Left forelimb (tissue), 1 donor: ENCODE results near the gene MRE11.

ENCODE experiments used
- DNase-seq: peaks from one replicate; pipeline ENCODE4 v3.0.0-alpha.2; 2018; ENCODE audit warnings: low spot score

MRE11 gene

GRCh38 chr11:94493281-94494125 is at the start of gene MRE11, which contains the start of gene ANKRD49:
MRE11 (minus strand) TSS chr11:94493844; CDS start chr11:94492801, 1,043 bp downstream.
ANKRD49 (plus strand) TSS chr11:94493984; CDS start chr11:94496694, 2,710 bp downstream.
- DNase-seq: peak; percentile 96

GRCh38 chr11:94539420-94539819 is 45.8 kb upstream of the MRE11 start:
- DNase-seq: no peak

- no peak for DNase-seq
Observed at GRCh38 chr11:94537031-94537600, 43.5 kb upstream of the MRE11 start.

- DNase-seq: no peak
Observed at GRCh38 chr11:94536386-94536785, 42.7 kb upstream of the MRE11 start.

- DNase-seq: no peak
Observed at GRCh38 chr11:94533696-94534630, 40.3 kb upstream of the MRE11 start.

- no peak for DNase-seq
Observed at GRCh38 chr11:94533206-94533605, 39.6 kb upstream of the MRE11 start.

- no peak for DNase-seq
Observed at GRCh38 chr11:94532211-94532610, 38.6 kb upstream of the MRE11 start.

- no peak for DNase-seq
Observed at GRCh38 chr11:94528551-94528950, 34.9 kb upstream of the MRE11 start.

GRCh38 chr11:94526645-94527438 is 33.2 kb upstream of the MRE11 start:
- no peak for DNase-seq

- no peak for DNase-seq
Observed at GRCh38 chr11:94525546-94526324, 32.1 kb upstream of the MRE11 start.

- DNase-seq: no peak
Observed at GRCh38 chr11:94524341-94524740, 30.7 kb upstream of the MRE11 start.

- no peak for DNase-seq
Observed at GRCh38 chr11:94521684-94522083, 28.0 kb upstream of the MRE11 start.

GRCh38 chr11:94519478-94520084 is 25.9 kb upstream of the MRE11 start:
- no peak for DNase-seq

GRCh38 chr11:94518300-94518699 is 24.7 kb upstream of the MRE11 start:
- no peak for DNase-seq

- no peak for DNase-seq
Observed at GRCh38 chr11:94516725-94517124, 23.1 kb upstream of the MRE11 start.

- no peak for DNase-seq
Observed at GRCh38 chr11:94515398-94515797, 21.8 kb upstream of the MRE11 start.

- no peak for DNase-seq
Observed at GRCh38 chr11:94513091-94513490, 19.4 kb upstream of the MRE11 start.

GRCh38 chr11:94511932-94512781 is 18.5 kb upstream of the MRE11 start, which contains the start of gene C11orf97:
C11orf97 (plus strand) TSS chr11:94512461; CDS start chr11:94512529, 68 bp downstream.
- peak; percentile 72 for DNase-seq

GRCh38 chr11:94507485-94507884 is 13.8 kb upstream of the MRE11 start:
- no peak for DNase-seq
